Measurements from ENCODE around the gene LY6G6C.

GRCh38 chr6:31729979-31730630, 8.6 kb upstream of the LY6G6C start:
- TF ChIP-seq, protein P1, sequence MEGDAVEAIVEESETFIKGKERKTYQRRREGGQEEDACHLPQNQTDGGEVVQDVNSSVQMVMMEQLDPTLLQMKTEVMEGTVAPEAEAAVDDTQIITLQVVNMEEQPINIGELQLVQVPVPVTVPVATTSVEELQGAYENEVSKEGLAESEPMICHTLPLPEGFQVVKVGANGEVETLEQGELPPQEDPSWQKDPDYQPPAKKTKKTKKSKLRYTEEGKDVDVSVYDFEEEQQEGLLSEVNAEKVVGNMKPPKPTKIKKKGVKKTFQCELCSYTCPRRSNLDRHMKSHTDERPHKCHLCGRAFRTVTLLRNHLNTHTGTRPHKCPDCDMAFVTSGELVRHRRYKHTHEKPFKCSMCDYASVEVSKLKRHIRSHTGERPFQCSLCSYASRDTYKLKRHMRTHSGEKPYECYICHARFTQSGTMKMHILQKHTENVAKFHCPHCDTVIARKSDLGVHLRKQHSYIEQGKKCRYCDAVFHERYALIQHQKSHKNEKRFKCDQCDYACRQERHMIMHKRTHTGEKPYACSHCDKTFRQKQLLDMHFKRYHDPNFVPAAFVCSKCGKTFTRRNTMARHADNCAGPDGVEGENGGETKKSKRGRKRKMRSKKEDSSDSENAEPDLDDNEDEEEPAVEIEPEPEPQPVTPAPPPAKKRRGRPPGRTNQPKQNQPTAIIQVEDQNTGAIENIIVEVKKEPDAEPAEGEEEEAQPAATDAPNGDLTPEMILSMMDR (IDR thresholded peaks at IDR 0.05): no peak
- peak; percentile 32 for TF ChIP-seq POLR2A (IDR thresholded peaks at IDR 0.05)
- peak in 1 of 3 donors; percentile 22 for TF ChIP-seq POLR2AphosphoS5 (IDR thresholded peaks at IDR 0.05)

Data from breast epithelium (tissue), 3 donors.